Measurements from ENCODE around the gene YAF2.
"Not testable (repeated sequence)": the region's sequence is repeated elsewhere in the genome, so short reads cannot be mapped to it uniquely, and the experiment has no call there.

YAF2 gene

DNA sequence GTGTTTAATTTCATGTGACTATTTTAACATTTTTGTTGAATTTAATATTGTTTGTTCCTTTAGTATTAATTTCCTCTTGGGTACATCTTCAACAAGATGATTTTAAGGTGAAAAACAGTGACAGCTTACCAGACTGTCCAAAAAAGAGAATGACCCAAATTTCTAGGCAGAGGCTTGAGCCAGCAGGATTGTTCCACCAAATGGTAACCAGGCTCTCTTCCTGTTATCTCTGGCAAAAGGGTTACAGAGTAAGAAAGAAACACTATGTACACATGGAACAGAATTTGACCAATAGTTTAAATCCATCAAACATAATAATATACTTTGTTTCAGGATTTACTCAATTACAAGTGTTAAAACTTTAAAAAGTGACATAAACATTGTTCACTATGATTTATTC is 39.0 kb downstream of the YAF2 start:
- no peak for DNase-seq

- DNase-seq, result no peak
Measured at GRCh38 chr12:42196723-42197603, 41.1 kb downstream of the YAF2 start.

GRCh38 chr12:42192686-42193085 is 45.4 kb downstream of the YAF2 start:
- no peak for DNase-seq

DNA sequence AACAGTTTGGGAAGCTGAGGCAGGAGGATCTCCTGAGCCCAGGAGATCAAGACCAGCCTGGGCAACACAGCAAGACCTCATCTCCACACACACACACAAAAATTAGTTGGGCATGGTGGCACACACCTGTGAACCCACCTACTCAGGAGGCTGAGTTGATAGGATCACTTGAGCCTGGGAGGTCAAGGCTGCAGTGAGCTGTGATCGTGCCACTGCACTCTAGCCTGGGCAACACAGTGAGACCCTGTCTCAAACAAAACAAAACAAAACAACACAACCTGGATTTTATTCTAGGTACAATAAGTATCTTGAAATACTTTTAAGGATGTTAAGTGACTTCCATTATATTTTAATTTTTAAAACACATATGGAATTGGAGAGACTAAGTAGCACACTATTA is 45.8 kb downstream of the YAF2 start:
- DNase-seq, result no peak

DNA sequence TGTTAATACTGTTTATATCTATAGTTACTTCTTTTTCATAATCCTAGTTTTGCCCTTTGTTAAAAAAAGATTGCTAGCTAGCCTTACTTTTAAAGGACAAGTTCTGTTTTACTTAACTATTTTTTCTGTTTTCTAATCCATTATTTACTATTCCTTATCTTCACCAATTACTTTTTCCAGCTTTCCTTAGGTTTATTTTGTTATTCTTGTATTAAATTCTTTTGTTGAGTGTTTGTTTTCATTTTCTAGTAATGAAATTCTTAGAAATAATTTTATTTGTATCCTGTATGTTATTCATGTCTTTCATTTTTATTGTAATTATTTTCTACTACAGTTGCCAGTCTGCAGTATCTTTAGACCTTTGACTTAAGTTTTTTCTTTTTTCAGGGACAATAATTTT is 47.7 kb downstream of the YAF2 start:
- DNase-seq, result no peak

DNA sequence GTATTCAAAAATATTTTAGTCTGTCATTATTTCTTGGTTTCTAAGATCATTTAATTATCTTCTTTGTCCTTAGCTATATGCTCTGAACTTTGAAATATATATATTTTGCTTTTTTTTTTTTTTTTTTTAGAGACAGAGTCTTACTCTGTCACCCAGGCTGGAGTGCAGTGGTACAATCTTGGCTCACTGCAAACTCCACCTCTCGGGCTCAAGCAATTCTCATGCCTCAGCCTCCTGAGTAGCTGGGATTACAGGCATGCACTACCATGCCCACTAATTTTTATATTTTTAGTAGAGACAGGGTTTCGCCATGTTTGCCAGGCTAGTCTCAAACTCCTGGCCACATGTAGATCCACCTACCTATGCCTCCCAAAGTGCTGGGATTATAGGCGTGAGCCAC is 49.8 kb downstream of the YAF2 start:
- DNase-seq, result not testable (repeated sequence)

GRCh38 chr12:42187799-42188198 is 50.2 kb downstream of the YAF2 start:
- DNase-seq, result no peak

DNA sequence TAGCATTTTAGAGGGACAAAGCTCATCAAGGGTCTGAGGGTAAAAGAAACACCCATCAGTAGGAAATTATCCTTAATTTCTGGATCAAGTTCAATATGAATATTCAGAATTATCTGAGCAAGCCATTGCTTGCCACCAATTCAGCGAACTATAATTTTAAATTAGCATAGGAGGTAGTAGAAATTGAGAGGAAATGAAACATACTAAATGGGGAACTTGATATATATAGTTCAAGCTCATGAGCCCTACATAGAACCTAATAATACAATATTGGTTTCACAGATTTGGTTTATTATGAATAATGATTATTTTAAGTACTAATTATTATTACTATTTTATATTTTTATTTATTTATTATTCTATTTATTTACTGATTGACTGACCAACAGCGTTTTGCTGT is 51.3 kb downstream of the YAF2 start:
- no peak for DNase-seq

DNA sequence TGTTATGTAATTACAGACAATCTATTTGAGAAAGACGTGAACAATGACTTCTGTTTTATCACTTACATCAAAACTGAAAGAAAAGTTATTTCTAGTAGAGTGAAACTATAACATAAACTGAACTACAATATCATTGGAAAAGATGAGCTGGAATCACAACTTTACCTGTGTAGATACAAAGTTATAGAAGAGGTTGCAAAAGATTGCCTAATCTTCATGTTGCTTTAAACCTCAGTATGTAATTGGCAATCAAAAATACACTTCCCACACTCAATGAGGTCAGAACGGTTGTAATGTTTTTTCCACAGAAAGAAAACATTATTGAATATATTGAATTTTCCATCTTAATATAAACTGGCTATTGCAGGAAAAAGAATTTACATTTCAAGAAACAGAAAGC is 55.7 kb downstream of the YAF2 start:
- no peak for DNase-seq

GRCh38 chr12:42180990-42181596 is 57.0 kb downstream of the YAF2 start:
- DNase-seq, result peak in 1 of 58 donors; percentile 4

DNA sequence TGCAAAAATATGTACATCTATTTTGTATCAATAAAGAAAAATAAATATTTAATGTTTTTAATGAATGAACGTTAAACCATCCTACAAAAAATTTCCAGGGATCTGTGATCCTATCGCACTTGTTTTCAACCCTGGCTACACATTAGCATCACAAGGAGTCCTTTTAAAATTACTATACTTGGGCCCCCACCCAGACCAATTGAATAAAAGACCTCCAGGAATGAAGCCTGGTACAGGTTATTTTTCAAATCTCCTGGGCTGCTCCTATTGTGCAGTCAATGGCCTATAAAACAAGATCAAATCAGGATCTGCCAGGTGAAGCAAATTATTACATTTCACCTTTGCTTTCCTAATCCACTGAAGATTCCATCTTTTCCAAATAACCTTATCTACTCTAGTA is 59.9 kb downstream of the YAF2 start:
- no peak for DNase-seq

DNA sequence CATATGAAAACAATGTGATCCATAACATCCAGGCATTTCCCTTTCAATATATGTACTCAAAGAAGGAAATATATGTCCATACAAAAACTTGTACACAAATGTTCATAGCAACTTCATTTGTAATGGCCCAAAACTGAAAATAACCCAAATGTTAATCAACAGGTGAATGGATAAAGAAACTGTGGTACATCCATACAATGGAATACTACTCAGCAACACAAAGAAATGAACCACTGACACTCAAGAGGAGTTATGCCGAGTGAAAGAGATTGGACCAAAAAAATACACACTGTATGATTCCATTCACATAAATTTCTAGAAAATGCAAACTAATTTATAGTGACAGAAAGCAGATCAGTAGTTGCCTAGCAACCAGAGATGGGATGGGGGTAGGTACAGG is 63.1 kb downstream of the YAF2 start:
- DNase-seq, result no peak

DNA sequence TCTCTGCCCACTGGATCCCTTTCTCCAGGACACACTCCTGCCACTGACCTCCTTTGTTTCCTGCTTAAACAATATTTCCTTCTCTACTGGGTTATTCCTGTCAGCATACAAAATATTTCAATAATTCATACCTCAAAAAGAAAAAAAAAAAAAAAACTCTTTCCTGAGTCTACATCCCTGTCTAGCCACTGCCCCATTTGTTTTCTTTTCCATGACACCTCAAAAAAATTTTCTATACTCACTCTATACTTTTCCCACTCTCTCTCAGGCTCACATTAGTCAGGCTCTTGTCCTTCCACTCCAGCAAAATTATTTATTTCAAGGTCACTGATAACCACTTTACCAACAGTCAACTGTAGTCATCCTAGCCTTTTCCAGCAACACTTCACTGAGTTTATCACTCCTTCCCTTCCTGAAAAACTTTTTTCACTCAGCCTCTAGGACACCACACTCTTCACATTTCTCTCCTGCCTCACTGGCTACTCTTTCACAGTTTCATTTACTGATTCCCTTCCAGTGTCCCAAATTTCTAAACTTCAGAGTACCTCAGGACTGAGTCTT is 64.0 kb downstream of the YAF2 start:
- no peak for DNase-seq

DNA sequence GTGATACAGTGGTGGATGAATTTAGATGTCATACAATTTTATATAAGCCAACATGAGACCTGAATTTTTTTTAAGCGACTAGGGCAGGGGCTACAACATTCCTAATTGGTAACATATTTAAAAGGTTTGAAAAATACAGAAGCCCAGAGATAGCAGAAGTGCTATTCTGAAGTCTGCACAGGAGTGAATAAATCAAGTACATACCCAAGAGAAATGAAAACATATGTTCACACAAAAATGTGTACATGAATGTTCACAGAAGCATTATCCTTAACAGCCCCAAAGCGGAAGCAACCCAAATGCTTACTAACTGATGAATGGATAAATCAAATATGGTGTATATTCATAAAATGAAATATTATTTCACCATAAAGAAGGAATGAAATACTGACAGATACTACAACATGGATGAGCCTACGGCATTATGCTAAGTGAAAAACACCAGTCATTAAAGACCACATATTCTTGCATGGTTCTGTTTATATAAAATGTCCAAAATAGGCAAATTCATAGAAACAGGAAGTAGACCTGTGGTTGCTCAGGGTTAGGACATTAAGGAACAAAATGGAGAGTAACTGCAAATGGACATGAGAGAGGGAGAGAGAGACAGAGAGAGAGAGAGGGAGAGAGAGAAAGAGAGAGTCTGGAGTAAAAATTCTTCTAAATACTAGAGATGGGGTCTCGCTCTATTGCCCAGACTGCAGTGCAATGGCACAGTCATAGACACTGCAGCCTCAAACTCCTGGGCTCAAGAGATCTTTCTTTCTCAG is 65.4 kb downstream of the YAF2 start:
- DNase-seq, result no peak

DNA sequence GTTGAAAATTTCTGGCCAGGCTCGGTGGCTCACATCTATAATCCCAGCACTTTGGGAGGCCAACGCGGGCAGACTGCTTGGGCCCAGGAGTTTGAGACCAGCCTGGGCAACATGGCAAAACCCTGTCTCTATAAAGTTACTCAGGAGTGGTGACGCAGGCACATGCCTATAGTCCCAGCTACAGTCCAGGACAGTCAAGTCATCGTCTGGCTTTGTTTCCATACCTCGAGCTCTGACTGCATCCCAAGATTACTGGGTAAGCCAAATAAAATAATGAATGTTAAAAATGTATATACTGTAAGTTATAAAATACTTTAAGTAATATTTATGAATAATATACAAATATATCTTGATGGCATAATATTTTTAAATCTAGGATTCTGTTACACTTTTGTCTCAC is 70.3 kb downstream of the YAF2 start:
- DNase-seq, result no peak

DNA sequence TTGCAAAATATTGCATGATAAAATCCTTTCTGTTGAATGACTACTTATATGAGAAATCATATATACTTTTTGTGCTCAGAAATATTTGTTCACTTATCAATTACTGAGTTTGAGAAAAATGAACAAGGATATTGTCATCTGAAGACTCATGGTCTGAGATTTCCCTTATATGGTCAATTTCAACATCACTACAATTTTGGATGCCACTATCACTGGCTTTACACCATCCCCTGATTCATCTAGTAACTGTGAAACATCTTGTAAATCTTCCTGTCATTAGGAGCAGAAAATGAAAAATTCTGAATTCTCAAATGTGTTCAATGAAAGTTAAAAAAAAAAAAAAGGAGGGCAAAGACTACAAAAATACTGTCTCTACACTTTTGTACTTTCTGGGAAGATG is 71.5 kb downstream of the YAF2 start:
- DNase-seq, result no peak

DNA sequence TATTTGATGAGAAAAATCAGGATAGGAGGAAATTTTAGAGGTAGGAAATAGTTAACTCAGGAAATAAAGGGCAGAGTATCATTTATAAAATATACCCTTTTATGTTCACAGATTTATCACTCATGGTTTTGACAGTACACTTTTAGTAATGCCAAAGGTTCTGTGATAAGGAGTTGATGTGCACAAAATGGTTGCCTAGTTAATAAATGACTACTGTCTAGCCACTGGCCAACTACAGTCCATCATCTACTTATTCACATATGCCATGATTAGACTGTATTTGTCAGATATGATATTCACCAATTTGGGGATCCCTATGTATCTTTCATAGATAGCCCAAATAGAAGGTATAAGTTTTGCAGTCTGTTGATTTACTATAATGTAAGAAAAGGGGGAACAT is 74.1 kb downstream of the YAF2 start:
- no peak for DNase-seq

DNA sequence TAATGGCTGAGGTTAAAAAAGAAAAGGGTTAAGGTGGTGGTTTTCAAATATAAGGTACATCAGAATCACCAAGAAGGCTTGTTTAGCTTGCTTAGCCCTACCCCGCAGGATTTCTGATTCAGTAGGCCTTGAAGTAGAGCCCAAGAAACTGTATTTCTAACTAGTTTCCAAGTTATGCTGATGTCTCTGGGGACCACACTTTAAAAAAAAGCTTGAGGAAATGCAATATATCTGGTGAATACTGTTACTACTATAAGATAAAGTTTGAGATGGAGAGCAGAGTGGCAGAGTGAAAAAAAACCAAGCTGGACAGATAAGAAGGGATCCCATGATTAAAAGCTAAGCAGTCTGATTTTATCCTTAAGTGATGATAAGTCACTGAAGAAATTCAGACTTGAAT is 75.1 kb downstream of the YAF2 start:
- no peak for DNase-seq

- DNase-seq, result no peak
Measured at GRCh38 chr12:42162193-42162592, 75.9 kb downstream of the YAF2 start.

DNA sequence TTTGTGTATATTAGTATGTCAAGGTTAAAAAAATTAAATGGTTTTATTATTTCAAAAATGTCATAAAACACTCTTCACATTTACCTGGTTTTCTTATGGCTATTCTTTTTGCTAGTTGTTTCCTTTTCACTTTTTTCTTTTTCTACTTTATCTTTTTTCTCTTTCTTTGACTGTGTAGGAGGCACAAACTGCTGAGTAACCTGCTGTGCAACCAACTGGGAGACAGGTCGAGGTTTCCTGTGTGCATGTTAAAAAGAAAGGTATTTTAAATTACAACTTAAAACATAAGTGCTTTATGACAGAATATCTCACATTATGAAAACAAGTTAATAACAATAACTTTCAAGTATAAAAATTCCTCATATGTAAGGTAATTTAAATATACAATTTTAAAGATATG is 76.5 kb downstream of the YAF2 start:
- no peak for DNase-seq

GRCh38 chr12:42156232-42156631 is 81.8 kb downstream of the YAF2 start:
- no peak for DNase-seq

All from anterior cingulate cortex (tissue), 58 donors.